Psoas muscle (tissue), 8 donors: Measurements from ENCODE around the gene N4BP3. TPM values are rescaled to one million over a fixed set of nuclear protein-coding genes. Genes with fewer than 3 reads are reported as not detected.

Experiments used
- ATAC-seq, 4 donors: fragments of 200-7000 bp; cut with Tn5 transposase; one replicate each; pipeline ENCODE4 v1.9.1; 2020; ENCODE audit warnings: moderate library complexity in 3 of 4, mild to moderate bottlenecking in 2 of 4
- DNase-seq, 2 donors: peaks; one replicate each; pipeline ENCODE4 v3.0.0-alpha.2; 2020
- H3K27ac ChIP-seq: fragments of 200-600 bp; one replicate; pipeline ENCODE4 v1.8.0; 2022
- H3K27me3 ChIP-seq, 3 donors: fragments of 200-600 bp in 1 of 3; one replicate each; pipeline versions ENCODE4 v1.6.1 to v1.8.0; 2013 to 2022; ENCODE audit warnings: low read length in 2 of 3, mild to moderate bottlenecking in 2 of 3, moderate library complexity in 1 of 3; ENCODE audit not compliant: insufficient read depth in 3 of 3
- H3K36me3 ChIP-seq, 2 donors: fragments of 200-600 bp in 1 of 2; one replicate each; pipeline versions ENCODE4 v1.6.1 to v1.8.0; 2013 to 2022; ENCODE audit warnings: low read depth in 1 of 2, mild to moderate bottlenecking in 1 of 2, moderate library complexity in 1 of 2; ENCODE audit not compliant: insufficient read depth in 1 of 2
- H3K4me1 ChIP-seq: fragments of 200-600 bp; one replicate; pipeline ENCODE4 v1.8.0; 2022
- H3K4me3 ChIP-seq: fragments of 200-600 bp; one replicate; pipeline ENCODE4 v1.8.0; 2022; ENCODE audit warnings: mild to moderate bottlenecking
- H3K9me3 ChIP-seq: fragments of 200-600 bp; one replicate; pipeline ENCODE4 v1.8.0; 2022
- WGBS, 3 donors: extraction: QIAGEN DNeasy Blood & Tissue Kit; methylation state at CpG; one replicate each; pipeline versions ENCODE4 v1.1.6 to v1.1.7; 2013; 5-methylcytosine and 5-hydroxymethylcytosine counted together
- intact Hi-C, 2 donors: fragments of 100-400 bp; cut with DNase I; formaldehyde crosslinking; loops; one replicate each; pipeline versions ENCODE4 v1.11.0 to v1.14.2; 2022
- polyA plus RNA-seq, 3 donors: library from polyadenylated mRNA; stranded (reverse); fragments of 200-250 nt; gene quantifications; one replicate each; pipeline ENCODE4 v1.2.3, GENCODE V29; 2013
- total RNA-seq, 4 donors: library from RNA; stranded (reverse); fragmentation: NEBNext Ultra II Directional in 2 of 4; extraction: Animal tissue kit (Norgen Biotek cat#: 25700) in 2 of 4; gene quantifications; one replicate each; pipeline versions ENCODE4 v1.2.1 to v1.2.4, GENCODE V29; 2021 to 2023
- TF ChIP-seq, protein P1 (sequence below): fragments of 200-600 bp; IDR thresholded peaks from one replicate; pipeline ENCODE4 v1.8.0; 2022; ENCODE audit warnings: antibody characterized with exemption
- donor health status: healthy with polysubstance abuse.
- donor health status: DM: no; HTN: no; CAD: no; lungs with moderate emphysema.
- donor health status: Bipolar disorder and iron deficiency.
- donor health status: healthy.
- donor health status: DM: yes; HTN: yes; CAD: no.
- donor health status: DM: no; HTN: no; CAD: no.
- donor health status: DM: no; HTN: no; CAD: no.
- donor health status: DM: yes; HTN: yes; CAD: no.

N4BP3 gene
- total and polyA plus RNA-seq, 7 donors: 1.6 to 4.0 (median 2.9) TPM

GRCh38 chr5:178106086-178106485, 7.2 kb upstream of the N4BP3 start:
- TF ChIP-seq, protein P1, sequence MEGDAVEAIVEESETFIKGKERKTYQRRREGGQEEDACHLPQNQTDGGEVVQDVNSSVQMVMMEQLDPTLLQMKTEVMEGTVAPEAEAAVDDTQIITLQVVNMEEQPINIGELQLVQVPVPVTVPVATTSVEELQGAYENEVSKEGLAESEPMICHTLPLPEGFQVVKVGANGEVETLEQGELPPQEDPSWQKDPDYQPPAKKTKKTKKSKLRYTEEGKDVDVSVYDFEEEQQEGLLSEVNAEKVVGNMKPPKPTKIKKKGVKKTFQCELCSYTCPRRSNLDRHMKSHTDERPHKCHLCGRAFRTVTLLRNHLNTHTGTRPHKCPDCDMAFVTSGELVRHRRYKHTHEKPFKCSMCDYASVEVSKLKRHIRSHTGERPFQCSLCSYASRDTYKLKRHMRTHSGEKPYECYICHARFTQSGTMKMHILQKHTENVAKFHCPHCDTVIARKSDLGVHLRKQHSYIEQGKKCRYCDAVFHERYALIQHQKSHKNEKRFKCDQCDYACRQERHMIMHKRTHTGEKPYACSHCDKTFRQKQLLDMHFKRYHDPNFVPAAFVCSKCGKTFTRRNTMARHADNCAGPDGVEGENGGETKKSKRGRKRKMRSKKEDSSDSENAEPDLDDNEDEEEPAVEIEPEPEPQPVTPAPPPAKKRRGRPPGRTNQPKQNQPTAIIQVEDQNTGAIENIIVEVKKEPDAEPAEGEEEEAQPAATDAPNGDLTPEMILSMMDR: no peak
- no peak for ATAC-seq
- H3K9me3 ChIP-seq: no peaks in the 10 kb centered on the region
- peaks cover 0 to 10% (median 0%) of the 10 kb centered on the region in 3 donors for H3K27me3 ChIP-seq
- no peaks in the 10 kb centered on the region for H3K4me1 ChIP-seq
- no peak overlapping the region for H3K27ac ChIP-seq
- no peak for DNase-seq
- intact Hi-C loops: no loop called here
- H3K36me3 ChIP-seq: no peaks in the 10 kb centered on the region
- H3K4me3 ChIP-seq: no peak overlapping the region
- 68 to 69% (median 69%) methylated on average over 4 of the region's 4 CpGs for WGBS, 3 donors

GRCh38 chr5:178106556-178107239, 6.6 kb upstream of the N4BP3 start:
- Histone ChIP-seq H3K4me3 (no peak overlapping the region), H3K4me1 (no peaks in the 10 kb centered on the region), H3K27ac (no peak overlapping the region), H3K9me3 (no peaks in the 10 kb centered on the region), H3K36me3 (no peaks in the 10 kb centered on the region), H3K27me3 (peaks cover 0 to 15% (median 0%) of the 10 kb centered on the region in 3 donors)
- TF ChIP-seq, protein P1: no peak
- DNase-seq (no peak), ATAC-seq (no peak)
- 79 to 85% (median 83%) methylated on average over 13 of the region's 13 CpGs for WGBS, 3 donors
- intact Hi-C loops: no loop called here

DNA sequence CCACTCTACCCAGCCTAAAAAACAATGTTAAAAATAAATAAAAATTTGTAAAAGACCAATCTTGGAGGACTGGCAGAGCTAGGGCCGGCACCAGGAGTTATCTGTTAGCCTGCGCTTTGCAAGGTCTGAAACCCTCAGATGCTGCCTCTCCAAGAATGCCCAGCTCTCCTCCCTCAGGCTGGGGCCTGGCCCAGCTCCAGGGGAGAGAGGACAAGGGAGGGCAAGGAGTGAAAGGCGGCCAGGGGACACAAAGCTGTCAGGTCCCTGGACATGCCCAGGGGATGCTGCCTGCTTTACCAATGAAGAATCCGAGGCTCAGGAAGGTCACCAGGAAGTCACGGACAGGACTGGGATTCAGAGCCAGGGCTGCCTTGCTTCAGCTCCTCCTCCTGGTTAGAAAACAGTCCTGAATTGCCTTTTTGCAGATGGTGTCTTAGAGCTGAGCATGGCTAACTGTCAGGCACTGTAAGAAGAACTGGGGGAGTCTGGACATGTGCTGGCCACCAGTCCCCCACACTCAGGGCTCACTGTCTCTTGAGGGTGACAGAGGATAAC, 5.5 kb upstream of the N4BP3 start:
- no peaks in the 10 kb centered on the region for H3K4me1 ChIP-seq
- TF ChIP-seq, protein P1: no peak
- no peaks in the 10 kb centered on the region for H3K9me3 ChIP-seq
- H3K36me3 ChIP-seq: no peaks in the 10 kb centered on the region
- no peak overlapping the region for H3K4me3 ChIP-seq
- DNase-seq (no peak), ATAC-seq (no peak)
- H3K27ac ChIP-seq: no peak overlapping the region
- intact Hi-C loops: no loop called here
- H3K27me3 ChIP-seq: peaks cover 0 to 26% (median 3%) of the 10 kb centered on the region in 3 donors
- 60 to 70% (median 69%) methylated on average over 5 of the region's 5 CpGs for WGBS, 3 donors

DNA sequence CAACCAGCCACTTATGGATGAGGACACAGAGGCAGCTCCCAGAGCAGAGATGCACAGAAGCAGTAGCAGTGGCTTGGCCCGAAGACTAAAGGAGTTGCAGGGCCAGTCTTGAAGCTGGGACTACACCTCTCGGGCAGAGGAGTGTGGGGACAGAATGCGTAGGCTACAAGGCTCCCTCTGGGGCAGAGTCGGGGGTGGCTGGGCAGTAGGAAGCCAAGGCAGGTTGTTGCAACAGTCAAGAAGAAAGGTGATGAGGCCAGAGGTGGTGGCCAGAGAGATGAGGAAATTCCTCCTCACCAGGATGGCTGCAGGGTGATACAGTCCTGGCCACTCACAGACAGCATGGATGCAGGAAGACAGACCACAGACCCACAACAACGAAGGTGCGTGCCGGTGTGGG, 4.9 kb upstream of the N4BP3 start:
- no peak for ATAC-seq
- no peak overlapping the region for H3K27ac ChIP-seq
- intact Hi-C loops: no loop called here
- 82 to 92% (median 90%) methylated on average over 7 of the region's 7 CpGs for WGBS, 3 donors
- DNase-seq: no peak
- TF ChIP-seq, protein P1: no peak
- no peak overlapping the region for H3K4me3 ChIP-seq
- H3K36me3 ChIP-seq: no peaks in the 10 kb centered on the region
- no peaks in the 10 kb centered on the region for H3K9me3 ChIP-seq
- H3K4me1 ChIP-seq: no peaks in the 10 kb centered on the region
- peaks cover 0 to 33% (median 8%) of the 10 kb centered on the region in 3 donors for H3K27me3 ChIP-seq
